IPS-15b (cell line): Measurements from ENCODE around the gene SLC26A4.

ENCODE experiments used
- H3K27me3 ChIP-seq: one replicate; pipeline ENCODE4 v1.6.1; 2013; ENCODE audit warnings: low read length; ENCODE audit not compliant: control insufficient read depth, insufficient read depth
- H3K36me3 ChIP-seq: one replicate; pipeline ENCODE4 v1.6.1; 2013; ENCODE audit warnings: low read length; ENCODE audit not compliant: control insufficient read depth, insufficient read depth
- H3K4me1 ChIP-seq: one replicate; pipeline ENCODE4 v1.6.1; 2013; ENCODE audit warnings: mild to moderate bottlenecking, low read length; ENCODE audit not compliant: control insufficient read depth, insufficient read depth
- H3K4me3 ChIP-seq: one replicate; pipeline ENCODE4 v1.5.1; 2013; ENCODE audit warnings: low read depth, low read length
- H3K9ac ChIP-seq: one replicate; pipeline ENCODE4 v1.6.1; 2013; ENCODE audit warnings: low read depth, mild to moderate bottlenecking, low read length
- H3K9me3 ChIP-seq: one replicate; pipeline ENCODE4 v1.6.1; 2013; ENCODE audit warnings: mild to moderate bottlenecking, low read length; ENCODE audit not compliant: control insufficient read depth, insufficient read depth

SLC26A4 gene

DNA sequence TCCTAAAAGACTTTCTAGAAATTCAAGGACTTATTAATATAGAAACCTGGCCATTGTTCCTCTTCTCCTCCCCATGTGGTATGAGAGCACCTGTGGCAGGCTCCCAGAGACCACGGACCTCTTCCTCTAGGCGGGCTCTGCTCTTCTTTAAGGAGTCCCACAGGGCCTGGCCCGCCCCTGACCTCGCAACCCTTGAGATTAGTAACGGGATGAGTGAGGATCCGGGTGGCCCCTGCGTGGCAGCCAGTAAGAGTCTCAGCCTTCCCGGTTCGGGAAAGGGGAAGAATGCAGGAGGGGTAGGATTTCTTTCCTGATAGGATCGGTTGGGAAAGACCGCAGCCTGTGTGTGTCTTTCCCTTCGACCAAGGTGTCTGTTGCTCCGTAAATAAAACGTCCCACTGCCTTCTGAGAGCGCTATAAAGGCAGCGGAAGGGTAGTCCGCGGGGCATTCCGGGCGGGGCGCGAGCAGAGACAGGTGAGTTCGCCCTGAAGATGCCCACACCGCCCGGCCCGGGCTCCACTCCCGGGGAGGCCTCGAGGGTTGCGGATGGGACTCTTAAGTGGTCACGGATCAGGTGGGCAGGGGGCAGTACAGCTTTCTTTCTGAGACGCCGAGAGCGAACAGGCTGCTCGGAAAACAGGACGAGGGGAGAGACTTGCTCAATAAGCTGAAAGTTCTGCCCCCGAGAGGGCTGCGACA lies at the start of gene SLC26A4:
Gene SLC26A4, plus strand, starts transcription at position 448 of the 700 bp plus-strand sequence. CDS start 814 bp downstream, outside the sequence.
- H3K9ac ChIP-seq, result no peak within 1 kb of the TSS
- peaks cover 3% of the 10 kb centered on the region for H3K4me1 ChIP-seq
- no peaks in the 10 kb centered on the region for H3K9me3 ChIP-seq
- peak within 1 kb of the TSS; percentile 62 for H3K4me3 ChIP-seq
- peaks cover 77% of the 10 kb centered on the region for H3K27me3 ChIP-seq
- no peaks in the 10 kb centered on the region for H3K36me3 ChIP-seq

DNA sequence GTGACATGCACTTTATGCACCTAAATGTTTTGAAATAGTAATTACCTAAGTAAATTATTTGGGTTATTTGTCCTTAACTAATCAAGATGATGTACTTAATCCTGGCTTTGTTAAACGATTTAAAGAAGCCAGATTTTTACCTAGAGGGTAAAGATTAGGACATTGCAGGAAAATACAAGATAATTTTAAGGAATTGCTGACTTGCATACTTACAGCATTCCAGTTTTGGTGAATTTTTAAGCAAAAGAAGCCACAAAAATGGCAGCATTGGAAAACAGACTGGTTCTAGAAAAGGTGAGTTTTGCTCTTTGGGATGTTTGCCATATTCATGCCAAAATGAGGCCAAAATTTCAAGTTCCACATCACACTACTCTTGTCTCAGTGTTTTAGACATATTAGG lies 47.2 kb upstream of the SLC26A4 start:
- Histone ChIP-seq H3K27me3 (no peaks in the 10 kb centered on the region), H3K9ac (no peak overlapping the region), H3K4me3 (no peak overlapping the region), H3K4me1 (no peaks in the 10 kb centered on the region), H3K9me3 (no peaks in the 10 kb centered on the region), H3K36me3 (no peaks in the 10 kb centered on the region)

DNA sequence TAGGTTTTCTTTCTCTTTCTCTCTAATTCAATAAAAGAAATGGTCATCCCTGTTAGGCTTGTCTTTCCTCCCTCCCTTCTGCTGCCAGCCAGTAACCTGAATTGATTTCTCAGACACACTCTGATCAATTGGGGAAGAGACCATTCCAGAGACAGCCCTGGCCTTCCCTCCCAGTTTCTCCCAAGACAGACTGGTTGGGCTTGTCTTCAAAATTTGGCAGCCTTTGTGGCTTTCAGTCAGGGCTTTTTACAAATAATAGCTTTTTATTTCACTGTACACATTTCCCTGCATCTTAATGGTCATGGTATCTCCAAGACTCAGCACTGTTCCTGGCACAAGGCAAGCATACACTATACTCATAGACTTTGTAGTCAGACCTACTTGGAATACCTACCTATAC lies 46.7 kb upstream of the SLC26A4 start:
- H3K9ac ChIP-seq, result no peak overlapping the region
- H3K27me3 ChIP-seq, result no peaks in the 10 kb centered on the region
- H3K4me3 ChIP-seq, result no peak overlapping the region
- H3K9me3 ChIP-seq, result no peaks in the 10 kb centered on the region
- no peaks in the 10 kb centered on the region for H3K36me3 ChIP-seq
- no peaks in the 10 kb centered on the region for H3K4me1 ChIP-seq

DNA sequence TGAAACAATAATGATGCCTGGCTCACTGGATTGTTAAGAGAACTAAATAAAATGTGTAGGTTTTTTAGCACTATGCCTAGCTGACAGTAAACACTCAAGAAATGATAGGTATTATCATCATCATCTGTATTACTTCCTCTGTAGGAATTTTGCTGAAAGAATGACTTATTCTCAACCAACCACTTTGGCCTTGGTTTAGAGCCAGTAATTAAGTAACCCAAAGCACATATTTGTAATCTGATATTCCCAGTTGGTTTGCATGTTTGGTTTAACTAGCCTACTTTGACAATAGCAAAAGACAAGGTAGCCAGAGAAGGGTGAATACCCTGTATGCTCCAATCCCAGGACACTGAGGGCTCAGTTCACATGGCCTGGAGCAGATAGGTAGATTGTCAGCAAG lies 46.2 kb upstream of the SLC26A4 start:
- Histone ChIP-seq H3K27me3 (no peaks in the 10 kb centered on the region), H3K9me3 (no peaks in the 10 kb centered on the region), H3K4me3 (no peak overlapping the region), H3K36me3 (no peaks in the 10 kb centered on the region), H3K9ac (no peak overlapping the region), H3K4me1 (no peaks in the 10 kb centered on the region)

DNA sequence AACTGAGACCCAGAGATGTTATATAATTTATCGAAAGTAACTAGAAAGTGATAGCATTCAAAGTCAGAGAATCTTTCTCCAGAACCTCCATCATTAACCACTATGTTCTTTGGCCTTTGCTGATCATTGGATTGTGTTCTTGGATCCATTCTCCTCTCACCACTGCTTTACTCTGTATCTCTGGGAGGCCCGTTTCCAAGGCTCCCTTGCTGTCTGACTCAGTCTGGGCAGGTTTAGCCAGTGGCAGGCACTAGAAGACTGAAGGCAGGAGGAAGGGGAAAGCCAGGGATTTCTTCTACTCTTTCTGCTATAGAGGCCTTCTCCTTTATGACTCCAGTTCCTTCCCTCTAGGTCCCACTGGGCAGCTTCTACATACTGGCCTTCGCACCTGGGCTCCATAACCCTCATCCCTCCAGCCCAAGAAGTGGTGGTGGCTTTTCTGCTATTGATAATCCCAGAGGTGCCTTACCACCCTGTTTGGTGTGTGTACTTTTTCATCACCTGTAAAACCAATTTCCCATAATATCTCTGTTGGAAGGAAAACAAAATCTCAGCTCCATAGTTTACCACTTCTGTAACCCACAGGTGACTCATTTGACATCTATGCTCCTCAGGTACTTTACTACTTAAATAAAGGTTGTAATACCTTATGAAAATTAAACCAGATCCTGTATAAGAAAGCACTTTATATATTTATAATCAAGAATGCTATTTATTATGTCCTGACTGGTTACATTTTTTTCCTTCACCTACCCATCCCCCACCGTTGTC lies 44.5 kb upstream of the SLC26A4 start:
- Histone ChIP-seq H3K36me3 (no peaks in the 10 kb centered on the region), H3K9me3 (no peaks in the 10 kb centered on the region), H3K27me3 (no peaks in the 10 kb centered on the region), H3K9ac (no peak overlapping the region), H3K4me3 (no peak overlapping the region), H3K4me1 (no peaks in the 10 kb centered on the region)

DNA sequence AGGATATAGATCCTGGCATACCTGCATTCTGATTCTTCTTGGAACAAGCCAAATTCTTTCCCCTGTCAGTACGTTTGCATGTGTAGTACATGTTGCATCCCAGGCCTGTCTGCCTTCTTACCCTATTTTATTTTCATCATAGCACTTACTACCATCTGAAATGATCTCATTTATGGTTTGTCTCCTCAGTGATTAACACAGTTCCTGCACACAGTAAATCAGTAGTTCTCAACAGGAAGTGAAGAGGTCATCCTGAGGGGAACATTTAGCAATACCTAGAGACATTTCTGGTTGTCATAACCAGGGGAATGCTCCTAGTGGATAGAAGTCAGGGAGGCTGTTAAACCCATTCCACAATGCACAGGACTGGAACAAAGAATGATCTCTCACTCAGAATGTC lies 38.2 kb upstream of the SLC26A4 start:
- H3K4me3 ChIP-seq, result no peak overlapping the region
- H3K27me3 ChIP-seq, result no peaks in the 10 kb centered on the region
- H3K9ac ChIP-seq, result no peak overlapping the region
- no peaks in the 10 kb centered on the region for H3K9me3 ChIP-seq
- no peaks in the 10 kb centered on the region for H3K36me3 ChIP-seq
- H3K4me1 ChIP-seq, result no peaks in the 10 kb centered on the region

DNA sequence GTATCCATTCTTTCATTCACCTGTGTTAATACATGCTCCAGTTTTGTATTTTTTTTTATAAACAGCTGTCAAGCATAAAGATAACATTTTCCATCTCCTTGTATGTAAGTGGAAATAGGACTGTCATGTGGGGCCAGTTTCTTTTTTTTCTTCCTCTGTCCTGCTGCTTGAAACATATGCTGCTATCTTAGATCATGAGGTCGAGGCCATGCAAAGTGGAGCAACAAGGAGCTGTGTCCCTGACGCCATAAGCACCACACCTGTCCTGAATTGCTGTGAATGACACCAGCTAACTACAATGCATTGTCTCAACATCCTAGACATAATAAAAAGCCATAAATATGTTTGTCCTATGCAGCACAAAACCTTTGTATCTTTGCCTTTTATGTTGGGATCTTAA lies 37.7 kb upstream of the SLC26A4 start:
- no peaks in the 10 kb centered on the region for H3K4me1 ChIP-seq
- no peaks in the 10 kb centered on the region for H3K9me3 ChIP-seq
- H3K27me3 ChIP-seq, result no peaks in the 10 kb centered on the region
- no peaks in the 10 kb centered on the region for H3K36me3 ChIP-seq
- H3K9ac ChIP-seq, result no peak overlapping the region
- no peak overlapping the region for H3K4me3 ChIP-seq

DNA sequence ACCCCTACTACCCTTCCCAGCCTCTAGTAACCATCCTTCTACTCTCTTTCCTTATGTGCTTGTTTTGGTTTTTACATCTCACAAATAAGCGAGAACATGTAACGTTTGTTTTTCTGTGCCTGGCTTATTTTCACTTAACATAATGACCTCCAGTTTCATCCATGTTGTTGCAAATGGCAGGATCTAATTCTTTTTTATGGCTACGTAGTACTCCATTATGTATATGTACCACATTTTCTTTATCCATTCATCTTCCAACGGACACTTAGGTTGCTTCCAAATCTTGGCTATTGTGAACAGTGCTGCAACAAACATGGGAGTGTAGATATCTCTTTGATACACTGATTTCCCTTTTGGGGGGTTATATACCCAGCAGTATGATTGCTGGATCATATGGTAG lies 33.6 kb upstream of the SLC26A4 start:
- H3K36me3 ChIP-seq, result no peaks in the 10 kb centered on the region
- H3K9ac ChIP-seq, result no peak overlapping the region
- no peaks in the 10 kb centered on the region for H3K27me3 ChIP-seq
- no peak overlapping the region for H3K4me3 ChIP-seq
- H3K9me3 ChIP-seq, result no peaks in the 10 kb centered on the region
- H3K4me1 ChIP-seq, result no peaks in the 10 kb centered on the region

DNA sequence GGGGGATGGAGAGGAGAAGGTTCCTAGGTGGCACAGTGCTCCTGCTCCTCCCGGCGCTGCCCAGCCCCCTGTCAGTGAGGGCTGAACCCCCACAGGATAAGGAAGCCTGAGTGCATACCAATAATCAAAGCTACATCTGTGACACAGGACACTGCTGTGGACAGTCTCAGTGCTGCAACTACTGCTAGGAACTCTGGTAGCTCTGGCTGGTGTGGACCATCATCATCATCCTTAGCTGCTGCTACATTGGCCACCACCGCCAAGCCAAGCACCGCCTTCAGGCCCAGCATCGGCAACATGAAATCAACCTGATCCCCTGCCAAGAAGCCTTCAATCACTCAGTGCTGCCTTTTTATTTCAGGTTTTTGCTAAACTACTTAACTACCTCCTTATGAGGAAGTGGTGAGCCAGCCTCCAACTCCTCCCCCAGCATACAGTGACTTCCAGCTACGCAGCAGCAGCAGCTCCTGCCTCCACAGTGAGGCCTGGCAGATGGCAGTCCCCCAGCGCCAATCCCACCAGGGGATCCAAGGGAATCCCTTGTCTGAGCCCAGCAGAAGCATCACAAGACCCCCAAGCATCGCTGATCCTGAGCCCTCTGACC lies 32.1 kb upstream of the SLC26A4 start:
- H3K4me1 ChIP-seq, result peaks cover 2% of the 10 kb centered on the region
- H3K9me3 ChIP-seq, result no peaks in the 10 kb centered on the region
- no peak overlapping the region for H3K4me3 ChIP-seq
- no peaks in the 10 kb centered on the region for H3K27me3 ChIP-seq
- H3K9ac ChIP-seq, result no peak overlapping the region
- H3K36me3 ChIP-seq, result no peaks in the 10 kb centered on the region

DNA sequence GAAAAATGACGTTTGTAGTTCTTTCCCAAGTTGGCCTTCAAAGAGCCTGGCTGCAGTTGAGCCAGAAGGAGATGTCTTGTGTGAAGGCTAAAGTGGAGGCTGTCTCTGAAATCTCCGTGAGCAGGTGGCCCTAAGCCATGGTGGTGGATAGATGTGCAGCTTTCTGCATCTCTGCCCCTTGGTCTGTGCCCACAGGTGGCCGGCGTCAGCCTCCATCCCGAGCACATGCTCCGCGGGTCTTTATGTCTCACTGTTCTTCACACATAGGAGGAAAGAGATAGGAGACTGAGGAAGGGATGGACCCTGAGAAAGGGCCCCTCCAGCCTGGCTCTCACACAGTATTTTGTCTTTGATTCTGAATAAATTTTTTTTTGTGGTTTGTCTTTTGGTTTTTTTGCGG lies 30.3 kb upstream of the SLC26A4 start:
- H3K4me3 ChIP-seq, result no peak overlapping the region
- no peaks in the 10 kb centered on the region for H3K36me3 ChIP-seq
- H3K27me3 ChIP-seq, result no peaks in the 10 kb centered on the region
- no peak overlapping the region for H3K9ac ChIP-seq
- no peaks in the 10 kb centered on the region for H3K9me3 ChIP-seq
- peaks cover 2% of the 10 kb centered on the region for H3K4me1 ChIP-seq

DNA sequence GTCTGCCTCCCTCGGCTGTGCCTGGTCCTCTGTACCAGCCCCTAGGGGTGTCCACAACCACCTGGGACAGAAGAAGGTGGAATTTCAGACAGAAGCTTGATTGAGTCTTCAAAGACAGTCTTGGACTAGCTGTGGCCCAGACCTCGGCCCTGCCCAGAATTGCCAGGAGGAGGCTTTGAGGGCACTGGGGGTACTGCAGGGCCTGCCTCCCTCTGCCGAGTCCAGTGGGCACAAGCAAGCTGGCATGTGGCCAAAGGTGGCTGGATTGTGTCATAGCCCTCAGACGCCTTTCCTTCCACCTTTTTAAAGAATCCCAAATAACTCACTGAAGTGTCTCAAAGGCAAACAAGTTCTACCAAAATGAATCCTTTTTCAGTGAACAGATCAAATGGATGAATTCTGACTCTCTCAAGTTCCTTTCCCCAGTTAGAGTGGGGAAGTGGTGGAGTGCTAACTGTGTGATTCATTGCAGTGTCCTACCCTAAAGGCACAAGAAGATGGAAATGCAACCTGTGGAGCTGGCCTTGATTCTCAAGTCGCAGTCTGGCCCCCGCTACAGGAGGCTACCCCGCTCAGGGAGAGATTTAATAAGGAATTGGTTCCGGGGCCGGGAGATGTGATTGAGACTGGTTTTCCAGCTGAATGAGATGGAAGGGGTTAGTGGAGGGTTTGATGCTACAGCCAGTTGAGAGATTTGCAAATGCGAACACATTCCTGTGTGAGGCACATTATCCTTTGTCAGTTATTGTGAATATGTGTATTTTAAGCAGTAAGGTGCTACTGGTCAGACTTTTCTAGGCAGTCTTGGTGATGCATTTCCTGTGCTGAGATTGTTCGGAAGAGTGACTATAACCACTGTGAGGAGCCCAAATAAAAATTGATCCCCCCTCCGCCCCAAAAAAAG lies 28.8 kb upstream of the SLC26A4 start:
- H3K9ac ChIP-seq, result no peak overlapping the region
- H3K27me3 ChIP-seq, result no peaks in the 10 kb centered on the region
- H3K4me3 ChIP-seq, result no peak overlapping the region
- H3K4me1 ChIP-seq, result peaks cover 2% of the 10 kb centered on the region
- H3K9me3 ChIP-seq, result no peaks in the 10 kb centered on the region
- H3K36me3 ChIP-seq, result no peaks in the 10 kb centered on the region
